Measurements from ENCODE around the gene LHFPL2. TPM values are rescaled to one million over a fixed set of nuclear protein-coding genes. Genes with fewer than 3 reads are reported as not detected.
"Not testable (repeated sequence)": the region's sequence is repeated elsewhere in the genome, so short reads cannot be mapped to it uniquely, and the experiment has no call there.

Gene LHFPL2
- total and polyA plus RNA-seq, 12 donors, result 2.4 to 14.9 (median 5.1) TPM

GRCh38 chr5:78624992-78625391 is 23.6 kb downstream of the LHFPL2 start:
- no peak for DNase-seq
- no peak for TF ChIP-seq CTCF (IDR thresholded peaks at IDR 0.05)
- Histone ChIP-seq H3K9me3 (peaks cover 0 to 8% (median 4%) of the 10 kb centered on the region in 11 donors), H3K4me1 (peaks cover 0 to 57% (median 26%) of the 10 kb centered on the region in 9 donors), H3K36me3 (peaks cover 0 to 46% (median 0%) of the 10 kb centered on the region in 9 donors), H3K27ac (no peak overlapping the region), H3K4me3 (no peak overlapping the region), H3K27me3 (no peaks in the 10 kb centered on the region)
- ATAC-seq, result no peak
- WGBS, 2 donors, result 91 to 94% methylated on average over 4 of the region's 4 CpGs
- intact Hi-C loops (cut with DNase I), result no loop called here

- intact Hi-C loops (cut with DNase I), result no loop called here
- peak in 7 of 8 donors; percentile 28 to 82 (median 55) for ATAC-seq
- Histone ChIP-seq H3K36me3 (peaks cover 0 to 40% (median 0%) of the 10 kb centered on the region in 9 donors), H3K4me1 (peaks cover 0 to 49% (median 22%) of the 10 kb centered on the region in 9 donors), H3K4me3 (no peak overlapping the region), H3K9me3 (peaks cover 0 to 8% (median 4%) of the 10 kb centered on the region in 11 donors), H3K27me3 (no peaks in the 10 kb centered on the region), H3K27ac (no peak overlapping the region)
- 24 to 32% methylated on average over 2 of the region's 2 CpGs for WGBS, 2 donors
- TF ChIP-seq CTCF (IDR thresholded peaks at IDR 0.05), result no peak
- no peak for DNase-seq
These were observed 24.5 kb downstream of the LHFPL2 start for GRCh38 chr5:78624011-78624541.

- WGBS, 2 donors, result 94 to 96% methylated on average over 3 of the region's 3 CpGs
- H3K36me3 ChIP-seq, result peaks cover 0 to 39% (median 0%) of the 10 kb centered on the region in 9 donors
- intact Hi-C loops (cut with DNase I), result no loop called here
- peaks cover 0 to 8% (median 4%) of the 10 kb centered on the region in 11 donors for H3K9me3 ChIP-seq
- no peak for DNase-seq
- H3K4me1 ChIP-seq, result peaks cover 0 to 34% (median 15%) of the 10 kb centered on the region in 9 donors
- TF ChIP-seq CTCF (IDR thresholded peaks at IDR 0.05), result no peak
- H3K27me3 ChIP-seq, result no peaks in the 10 kb centered on the region
- H3K27ac ChIP-seq, result no peak overlapping the region
- H3K4me3 ChIP-seq, result no peak overlapping the region
- ATAC-seq, result no peak
These were observed 26.1 kb downstream of the LHFPL2 start for GRCh38 chr5:78622302-78622971.

GRCh38 chr5:78621291-78621738 is 27.3 kb downstream of the LHFPL2 start:
- DNase-seq, result no peak
- H3K9me3 ChIP-seq, result peaks cover 0 to 8% (median 4%) of the 10 kb centered on the region in 11 donors
- H3K27me3 ChIP-seq, result no peaks in the 10 kb centered on the region
- TF ChIP-seq CTCF (IDR thresholded peaks at IDR 0.05), result no peak
- ATAC-seq, result no peak
- peaks cover 0 to 43% (median 0%) of the 10 kb centered on the region in 9 donors for H3K36me3 ChIP-seq
- no peak overlapping the region for H3K4me3 ChIP-seq
- peaks cover 0 to 27% (median 14%) of the 10 kb centered on the region in 9 donors for H3K4me1 ChIP-seq
- intact Hi-C loops (cut with DNase I), result no loop called here
- 46 to 67% methylated on average over 3 of the region's 3 CpGs for WGBS, 2 donors
- H3K27ac ChIP-seq, result no peak overlapping the region

GRCh38 chr5:78620119-78620518 is 28.5 kb downstream of the LHFPL2 start:
- H3K27ac ChIP-seq; intact Hi-C loops (cut with DNase I); H3K27me3 ChIP-seq; H3K4me3 ChIP-seq; H3K9me3 ChIP-seq; DNase-seq; ATAC-seq: not testable (repeated sequence)
- peaks cover 0 to 17% (median 10%) of the 10 kb centered on the region in 9 donors for H3K4me1 ChIP-seq
- WGBS, 2 donors, result 97 to 99% methylated on average over 4 of the region's 4 CpGs
- peaks cover 0 to 36% (median 0%) of the 10 kb centered on the region in 9 donors for H3K36me3 ChIP-seq
